ENCODE results near the gene ANAPC10.
"Not testable (repeated sequence)": the region's sequence is repeated elsewhere in the genome, so short reads cannot be mapped to it uniquely, and the experiment has no call there.

The ANAPC10 gene

GRCh38 chr4:145069361-145069760 is 28.6 kb downstream of the ANAPC10 start:
- DNase-seq (ENCODE audit: low read depth), result peak; percentile 53

- DNase-seq (ENCODE audit: low read depth), result no peak
Observed at GRCh38 chr4:145066063-145066501, 31.9 kb downstream of the ANAPC10 start.

- DNase-seq (ENCODE audit: low read depth), result peak; percentile 61
Observed at GRCh38 chr4:145061318-145061920, 36.6 kb downstream of the ANAPC10 start.

GRCh38 chr4:145058256-145058655 is 39.7 kb downstream of the ANAPC10 start:
- DNase-seq (ENCODE audit: low read depth), result no peak

- DNase-seq (ENCODE audit: low read depth), result no peak
Observed at GRCh38 chr4:145056325-145057130, 41.5 kb downstream of the ANAPC10 start.

GRCh38 chr4:145055533-145056257 is 42.3 kb downstream of the ANAPC10 start:
- peak; percentile 12 for DNase-seq (ENCODE audit: low read depth)

- DNase-seq (ENCODE audit: low read depth), result no peak
Observed at GRCh38 chr4:145049241-145049640, 48.8 kb downstream of the ANAPC10 start.

GRCh38 chr4:145048817-145049216 is 49.2 kb downstream of the ANAPC10 start:
- no peak for DNase-seq (ENCODE audit: low read depth)

GRCh38 chr4:145047151-145047550 is 50.8 kb downstream of the ANAPC10 start:
- no peak for DNase-seq (ENCODE audit: low read depth)

GRCh38 chr4:145045180-145045579 is 52.8 kb downstream of the ANAPC10 start:
- DNase-seq (ENCODE audit: low read depth), result no peak

- peak; percentile 25 for DNase-seq (ENCODE audit: low read depth)
Observed at GRCh38 chr4:145044341-145044740, 53.7 kb downstream of the ANAPC10 start.

GRCh38 chr4:145043306-145043705 is 54.7 kb downstream of the ANAPC10 start:
- DNase-seq (ENCODE audit: low read depth), result no peak

GRCh38 chr4:145042601-145043285 is 55.3 kb downstream of the ANAPC10 start:
- no peak for DNase-seq (ENCODE audit: low read depth)

- DNase-seq (ENCODE audit: low read depth), result no peak
Observed at GRCh38 chr4:145041378-145041777, 56.6 kb downstream of the ANAPC10 start.

GRCh38 chr4:145035494-145036136 is 62.4 kb downstream of the ANAPC10 start:
- no peak for DNase-seq (ENCODE audit: low read depth)

- peak; percentile 79 for DNase-seq (ENCODE audit: low read depth)
Observed at GRCh38 chr4:145034727-145035211, 63.2 kb downstream of the ANAPC10 start.

- no peak for DNase-seq (ENCODE audit: low read depth)
Observed at GRCh38 chr4:145019346-145019745, 78.7 kb downstream of the ANAPC10 start.

GRCh38 chr4:145014365-145014764 is 83.6 kb downstream of the ANAPC10 start:
- no peak for DNase-seq (ENCODE audit: low read depth)

GRCh38 chr4:145012841-145013240 is 85.2 kb downstream of the ANAPC10 start:
- DNase-seq (ENCODE audit: low read depth), result peak; percentile 64

GRCh38 chr4:145011636-145012035 is 86.4 kb downstream of the ANAPC10 start:
- no peak for DNase-seq (ENCODE audit: low read depth)

GRCh38 chr4:145010315-145010714 is 87.7 kb downstream of the ANAPC10 start:
- not testable (repeated sequence) for DNase-seq (ENCODE audit: low read depth)

- no peak for DNase-seq (ENCODE audit: low read depth)
Observed at GRCh38 chr4:145003675-145004074, 94.3 kb downstream of the ANAPC10 start.
